ENCODE data around the gene MRPL45. TPM values are rescaled to one million over a fixed set of nuclear protein-coding genes. Genes with fewer than 3 reads are reported as not detected.

MRPL45 gene
- total and polyA plus RNA-seq, 9 of the 15 experiments (the other 6 are each of a cell fraction or from before 2014, with no cell fraction given) = 48.4 to 228 (median 76.8) TPM

GRCh38 chr17:38353668-38354067, 56.7 kb downstream of the MRPL45 start:
- no TSS peak for BruUV-seq (replicated peaks)
- intact Hi-C loops (cut with micrococcal nuclease) (loop anchor here (5.0 kb wide), 1 partner anchor 314 kb away; no protein-coding TSS in a partner anchor), in situ Hi-C loops (cut with MboI) (no loop called here)
- Histone ChIP-seq H3K27me3 (ENCODE audit: control insufficient read depth in 2 of 2, insufficient read depth in 2 of 2, low read length in 2 of 2) (no peaks in the 10 kb centered on the region), H3K4me3 (0 out of 2 replicates have a peak overlapping the region, but pooled peaks have one; percentile 73), H4K20me1 (replicated peaks; ENCODE audit: control insufficient read depth, insufficient read depth, low read length) (peaks cover 9% of the 10 kb centered on the region; the same call in 1 of the 2 replicates), H3K79me2 (ENCODE audit: control insufficient read depth, insufficient read depth, low read length) (peaks cover 25% of the 10 kb centered on the region), H3K4me2 (ENCODE audit: insufficient read depth, low read length) (no peak overlapping the region; the same call in 1 of the 2 replicates), H3K36me3 (ENCODE audit: control insufficient read depth, insufficient read depth, low read length) (no peaks in the 10 kb centered on the region), H3K9me1 (ENCODE audit: control insufficient read depth, insufficient read depth, low read length) (no peaks in the 10 kb centered on the region), H2AFZ (ENCODE audit: low read depth, low read length) (no peak overlapping the region), H3K27ac (ENCODE audit: extremely low read depth, low read depth, low read length) (no peak overlapping the region), H3K9me3 (replicated peaks; ENCODE audit: control insufficient read depth, insufficient read depth, low read depth, low read length) (no peaks in the 10 kb centered on the region), H3K4me1 (replicated peaks in 1 of 2; ENCODE audit: control insufficient read depth in 2 of 2, insufficient read depth in 2 of 2, low read length in 2 of 2) (peaks cover 22 to 23% of the 10 kb centered on the region in 2 experiments; a peak in 4 of 5 replicates), H3K9ac (ENCODE audit: insufficient read depth in 1 of 2, low read depth in 2 of 2, low read length in 2 of 2) (no peak overlapping the region)
- no peak for DNase-seq (ENCODE audit: extremely low read depth in 1 of 4, low spot score in 3 of 4)
- ATAC-seq = no peak
- no peak for TF ChIP-seq ZNF121 (CRISPR knock-in tag; conservative IDR thresholded peaks at IDR 0.05)
- no peak for TF ChIP-seq ZNF655 (CRISPR knock-in tag; IDR thresholded peaks at IDR 0.05)
- no peak for TF ChIP-seq PHF20 (IDR thresholded peaks at IDR 0.05; ENCODE audit: partially characterized antibody)
- no peak for TF ChIP-seq ERF (CRISPR knock-in tag; IDR thresholded peaks at IDR 0.05)
- no peak for TF ChIP-seq PYGO2 (tag; IDR thresholded peaks at IDR 0.05)
- no peak for TF ChIP-seq MXI1 (IDR thresholded peaks at IDR 0.05; ENCODE audit: low read depth, low read length)
- no peak for TF ChIP-seq VEZF1 (CRISPR knock-in tag; IDR thresholded peaks at IDR 0.05)
- no peak for TF ChIP-seq RBFOX2 (IDR thresholded peaks at IDR 0.05; ENCODE audit: low read depth, low read length)
- no peak for TF ChIP-seq HEY1 (CRISPR knock-in tag; IDR thresholded peaks at IDR 0.05; ENCODE audit: borderline replicate concordance)
- TF ChIP-seq JUNB (CRISPR knock-in tag; conservative IDR thresholded peaks at IDR 0.05) = no peak
- no peak for TF ChIP-seq ZC3H11A (IDR thresholded peaks at IDR 0.05; ENCODE audit: low read depth, low read length)
- no peak for TF ChIP-seq ZNF507 (tag; conservative IDR thresholded peaks at IDR 0.05)
- no peak for TF ChIP-seq EWSR1 (IDR thresholded peaks at IDR 0.05; ENCODE audit: borderline replicate concordance, low read depth, partially characterized antibody)
- no peak for TF ChIP-seq MTA3 (IDR thresholded peaks at IDR 0.05; ENCODE audit: borderline replicate concordance)
- TF ChIP-seq POLR2A (conservative IDR thresholded peaks at IDR 0.05) = no peak
- no peak for TF ChIP-seq HDAC6 (IDR thresholded peaks at IDR 0.05; ENCODE audit: low read depth, low read length)
- no peak for FAIRE-seq
- CTCF ChIA-PET (ENCODE audit: low intra/inter-chr PET ratio) = no interaction called here
- POLR2A ChIA-PET = interaction anchor here (0.5 to 3.5 kb wide), 9 partner anchors 10 to 155 kb away, joined by 3 to 34 read pairs (median 3); partner anchors contain the start of gene GPR179
- 82% methylated on average over 13 of the region's 13 CpGs for whole genome bisulfite sequencing (ENCODE audit: insufficient coverage, low coverage, missing lambda C conversion rate)

Data from K562 (cell line).